ENCODE measurements around the gene DIS3.

DNA sequence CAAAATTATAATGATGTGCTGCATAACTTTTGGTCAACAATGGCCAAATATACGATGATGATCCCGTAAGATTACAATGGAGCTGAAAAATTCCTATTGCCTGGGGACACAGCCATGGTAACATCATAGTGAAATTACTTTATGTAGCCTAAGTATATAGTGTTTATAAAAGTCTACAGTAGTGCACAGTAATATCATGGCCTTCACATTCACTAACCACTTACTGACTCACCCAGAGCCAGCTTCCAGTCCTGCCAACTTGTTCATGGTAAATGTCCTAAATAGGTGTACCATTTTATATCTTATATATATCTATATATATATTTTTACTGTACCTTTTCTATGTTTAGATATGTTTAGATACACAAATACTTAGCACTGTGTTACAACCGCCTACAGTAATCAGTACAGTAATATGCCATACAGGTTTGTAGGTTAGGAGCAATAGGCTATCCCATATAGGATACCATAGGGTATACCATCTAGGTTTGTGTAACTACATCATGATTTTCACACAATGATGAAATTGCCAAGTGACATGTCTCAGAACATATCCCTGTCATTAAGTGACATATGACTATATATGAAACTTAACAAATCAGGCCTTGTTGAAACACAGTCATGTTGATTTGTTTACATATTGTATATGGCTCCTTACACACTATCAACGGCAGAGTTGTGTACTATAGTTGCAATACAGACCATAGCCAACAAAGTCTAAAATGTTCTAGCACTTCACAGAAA is 23.7 kb downstream of the DIS3 start:
- TF ChIP-seq HDAC2 (IDR thresholded peaks at IDR 0.05) (no peak), TARDBP (IDR thresholded peaks at IDR 0.05) (no peak), CEBPB (tag; IDR thresholded peaks at IDR 0.05) (no peak), EGR1 (conservative IDR thresholded peaks at IDR 0.05) (no peak), SMC3 (conservative IDR thresholded peaks at IDR 0.05; ENCODE audit: insufficient read depth, low read depth, low read length) (no peak), REST (IDR thresholded peaks at IDR 0.05; ENCODE audit: borderline replicate concordance) (no peak), REST (CRISPR knock-in tag; IDR thresholded peaks at IDR 0.05; ENCODE audit: low read depth) (no peak), SETDB1 (IDR thresholded peaks at IDR 0.05; ENCODE audit: low read length) (no peak), POLR2A (conservative IDR thresholded peaks at IDR 0.05) (no peak)
- TF ChIP-seq, protein P1, sequence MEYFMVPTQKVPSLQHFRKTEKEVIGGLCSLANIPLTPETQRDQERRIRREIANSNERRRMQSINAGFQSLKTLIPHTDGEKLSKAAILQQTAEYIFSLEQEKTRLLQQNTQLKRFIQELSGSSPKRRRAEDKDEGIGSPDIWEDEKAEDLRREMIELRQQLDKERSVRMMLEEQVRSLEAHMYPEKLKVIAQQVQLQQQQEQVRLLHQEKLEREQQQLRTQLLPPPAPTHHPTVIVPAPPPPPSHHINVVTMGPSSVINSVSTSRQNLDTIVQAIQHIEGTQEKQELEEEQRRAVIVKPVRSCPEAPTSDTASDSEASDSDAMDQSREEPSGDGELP (CRISPR knock-in tag; IDR thresholded peaks at IDR 0.05; ENCODE audit: borderline replicate concordance): no peak
